ENCODE data around the gene MEG3.

Gene MEG3

GRCh38 chr14:100884456-100884855 is 58.5 kb downstream of the MEG3 start:
- DNase-seq, result no peak
- Mint-ChIP-seq H3K27me3 (ENCODE audit: low read depth, poor library complexity) (peaks cover 30% of the 10 kb centered on the region), H3K4me1 (peaks cover 16% of the 10 kb centered on the region), H3K4me3 (no peak overlapping the region), H3K9me3 (peaks cover 38% of the 10 kb centered on the region), H3K36me3 (ENCODE audit: low read depth) (peaks cover 23% of the 10 kb centered on the region), H3K27ac (no peak overlapping the region)
- TF ChIP-seq CTCF (IDR thresholded peaks at IDR 0.05), result no peak

- H3K4me1 Mint-ChIP-seq, result peaks cover 16% of the 10 kb centered on the region
- H3K4me3 Mint-ChIP-seq, result no peak overlapping the region
- TF ChIP-seq CTCF (IDR thresholded peaks at IDR 0.05), result no peak
- H3K27ac Mint-ChIP-seq, result no peak overlapping the region
- peaks cover 32% of the 10 kb centered on the region for H3K27me3 Mint-ChIP-seq (ENCODE audit: low read depth, poor library complexity)
- no peak for DNase-seq
- peaks cover 38% of the 10 kb centered on the region for H3K9me3 Mint-ChIP-seq
- H3K36me3 Mint-ChIP-seq (ENCODE audit: low read depth), result peaks cover 23% of the 10 kb centered on the region
Observed at GRCh38 chr14:100885196-100885595, 59.3 kb downstream of the MEG3 start.

- Mint-ChIP-seq H3K4me3 (no peak overlapping the region), H3K27me3 (ENCODE audit: low read depth, poor library complexity) (peaks cover 32% of the 10 kb centered on the region), H3K9me3 (peaks cover 34% of the 10 kb centered on the region), H3K27ac (no peak overlapping the region), H3K4me1 (peaks cover 16% of the 10 kb centered on the region), H3K36me3 (ENCODE audit: low read depth) (peaks cover 23% of the 10 kb centered on the region)
- no peak for DNase-seq
- TF ChIP-seq CTCF (IDR thresholded peaks at IDR 0.05), result no peak
Observed at GRCh38 chr14:100885617-100886016, 59.7 kb downstream of the MEG3 start.

- peaks cover 19% of the 10 kb centered on the region for H3K9me3 Mint-ChIP-seq
- H3K27me3 Mint-ChIP-seq (ENCODE audit: low read depth, poor library complexity), result peaks cover 28% of the 10 kb centered on the region
- H3K4me1 Mint-ChIP-seq, result peaks cover 27% of the 10 kb centered on the region
- TF ChIP-seq CTCF (IDR thresholded peaks at IDR 0.05), result no peak
- no peak overlapping the region for H3K27ac Mint-ChIP-seq
- no peak overlapping the region for H3K4me3 Mint-ChIP-seq
- H3K36me3 Mint-ChIP-seq (ENCODE audit: low read depth), result peaks cover 10% of the 10 kb centered on the region
- DNase-seq, result no peak
Observed at GRCh38 chr14:100887728-100888335, 61.9 kb downstream of the MEG3 start.

- Mint-ChIP-seq H3K9me3 (peaks cover 11% of the 10 kb centered on the region), H3K4me3 (no peak overlapping the region), H3K36me3 (ENCODE audit: low read depth) (peaks cover 6% of the 10 kb centered on the region), H3K4me1 (peaks cover 37% of the 10 kb centered on the region), H3K27me3 (ENCODE audit: low read depth, poor library complexity) (peaks cover 32% of the 10 kb centered on the region), H3K27ac (no peak overlapping the region)
- no peak for TF ChIP-seq CTCF (IDR thresholded peaks at IDR 0.05)
- DNase-seq, result no peak
Observed at GRCh38 chr14:100888789-100889315, 62.9 kb downstream of the MEG3 start.

GRCh38 chr14:100889641-100890040 is 63.7 kb downstream of the MEG3 start:
- H3K4me1 Mint-ChIP-seq, result peaks cover 44% of the 10 kb centered on the region
- TF ChIP-seq CTCF (IDR thresholded peaks at IDR 0.05), result no peak
- no peaks in the 10 kb centered on the region for H3K36me3 Mint-ChIP-seq (ENCODE audit: low read depth)
- H3K27me3 Mint-ChIP-seq (ENCODE audit: low read depth, poor library complexity), result peaks cover 28% of the 10 kb centered on the region
- no peak for DNase-seq
- H3K4me3 Mint-ChIP-seq, result no peak overlapping the region
- H3K9me3 Mint-ChIP-seq, result peaks cover 3% of the 10 kb centered on the region
- no peak overlapping the region for H3K27ac Mint-ChIP-seq
